ENCODE data around the gene TBC1D22A.

- TF ChIP-seq, protein P1, sequence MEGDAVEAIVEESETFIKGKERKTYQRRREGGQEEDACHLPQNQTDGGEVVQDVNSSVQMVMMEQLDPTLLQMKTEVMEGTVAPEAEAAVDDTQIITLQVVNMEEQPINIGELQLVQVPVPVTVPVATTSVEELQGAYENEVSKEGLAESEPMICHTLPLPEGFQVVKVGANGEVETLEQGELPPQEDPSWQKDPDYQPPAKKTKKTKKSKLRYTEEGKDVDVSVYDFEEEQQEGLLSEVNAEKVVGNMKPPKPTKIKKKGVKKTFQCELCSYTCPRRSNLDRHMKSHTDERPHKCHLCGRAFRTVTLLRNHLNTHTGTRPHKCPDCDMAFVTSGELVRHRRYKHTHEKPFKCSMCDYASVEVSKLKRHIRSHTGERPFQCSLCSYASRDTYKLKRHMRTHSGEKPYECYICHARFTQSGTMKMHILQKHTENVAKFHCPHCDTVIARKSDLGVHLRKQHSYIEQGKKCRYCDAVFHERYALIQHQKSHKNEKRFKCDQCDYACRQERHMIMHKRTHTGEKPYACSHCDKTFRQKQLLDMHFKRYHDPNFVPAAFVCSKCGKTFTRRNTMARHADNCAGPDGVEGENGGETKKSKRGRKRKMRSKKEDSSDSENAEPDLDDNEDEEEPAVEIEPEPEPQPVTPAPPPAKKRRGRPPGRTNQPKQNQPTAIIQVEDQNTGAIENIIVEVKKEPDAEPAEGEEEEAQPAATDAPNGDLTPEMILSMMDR (conservative IDR thresholded peaks at IDR 0.05; ENCODE audit: low read length): no peak
- no peak for TF ChIP-seq EZH2phosphoT487 (IDR thresholded peaks at IDR 0.05; ENCODE audit: borderline replicate concordance, low read depth, low read length)
Measured at GRCh38 chr22:46721501-46722085, 40.9 kb upstream of the TBC1D22A start.

Data from OCI-LY7 (cell line).